Measurements from ENCODE around the gene MATN4. TPM values are rescaled to one million over a fixed set of nuclear protein-coding genes. Genes with fewer than 3 reads are reported as not detected.

The MATN4 gene, protein sequence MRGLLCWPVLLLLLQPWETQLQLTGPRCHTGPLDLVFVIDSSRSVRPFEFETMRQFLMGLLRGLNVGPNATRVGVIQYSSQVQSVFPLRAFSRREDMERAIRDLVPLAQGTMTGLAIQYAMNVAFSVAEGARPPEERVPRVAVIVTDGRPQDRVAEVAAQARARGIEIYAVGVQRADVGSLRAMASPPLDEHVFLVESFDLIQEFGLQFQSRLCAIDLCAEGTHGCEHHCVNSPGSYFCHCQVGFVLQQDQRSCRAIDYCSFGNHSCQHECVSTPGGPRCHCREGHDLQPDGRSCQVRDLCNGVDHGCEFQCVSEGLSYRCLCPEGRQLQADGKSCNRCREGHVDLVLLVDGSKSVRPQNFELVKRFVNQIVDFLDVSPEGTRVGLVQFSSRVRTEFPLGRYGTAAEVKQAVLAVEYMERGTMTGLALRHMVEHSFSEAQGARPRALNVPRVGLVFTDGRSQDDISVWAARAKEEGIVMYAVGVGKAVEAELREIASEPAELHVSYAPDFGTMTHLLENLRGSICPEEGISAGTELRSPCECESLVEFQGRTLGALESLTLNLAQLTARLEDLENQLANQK
- total RNA-seq (1 to 10 TPM in 1 of 5 experiments, not detected in 4; 2.3 TPM), polyA plus RNA-seq (not detected), total RNA-seq (not detected)

- H3K36me3 ChIP-seq (ENCODE audit: control insufficient read depth in 2 of 3, insufficient read depth in 3 of 3, low read length in 3 of 3): no peaks in the 10 kb centered on the region
- H3K27me3 Mint-ChIP-seq: peaks cover 17 to 60% (median 53%) of the 10 kb centered on the region in 5 donors
- no peaks in the 10 kb centered on the region for H3K4me1 ChIP-seq (ENCODE audit: control insufficient read depth in 2 of 2, insufficient read depth in 2 of 2, low read length in 2 of 2)
- no peak within 1 kb of the TSS for H3K27ac ChIP-seq (ENCODE audit: low read depth, low read length)
- no peak within 1 kb of the TSS for H3K4me3 ChIP-seq (ENCODE audit: low read length)
- peaks cover 0 to 7% (median 0%) of the 10 kb centered on the region in 5 donors for H3K36me3 Mint-ChIP-seq
- DNase-seq: no peak
- intact Hi-C loops (cut with micrococcal nuclease): no loop called here
- H3K4me3 Mint-ChIP-seq: no peak within 1 kb of the TSS
- H3K4me1 Mint-ChIP-seq: peaks cover 7 to 26% (median 10%) of the 10 kb centered on the region in 7 donors
- no peaks in the 10 kb centered on the region for H3K9me3 ChIP-seq (ENCODE audit: control insufficient read depth in 2 of 3, low read length in 3 of 3)
- no peaks in the 10 kb centered on the region for H3K27me3 ChIP-seq (ENCODE audit: control insufficient read depth in 2 of 2, insufficient read depth in 2 of 2, low read length in 2 of 2)
- CTCF ChIA-PET: interaction anchor here (1.0 kb wide), 1 partner anchor 14 kb away, joined by 3 read pairs; no protein-coding TSS in a partner anchor
- POLR2A ChIA-PET: no interaction called here
- H3K27ac Mint-ChIP-seq: no peak within 1 kb of the TSS
- peaks cover 0 to 1% (median 0%) of the 10 kb centered on the region in 11 donors for H3K9me3 Mint-ChIP-seq
- no peak for ATAC-seq
Measured at GRCh38 chr20:45308117-45308778, at the start of gene MATN4. Gene MATN4 (minus strand): TSS chr20:45308299. CDS start chr20:45305582, 2,717 bp downstream.

DNA sequence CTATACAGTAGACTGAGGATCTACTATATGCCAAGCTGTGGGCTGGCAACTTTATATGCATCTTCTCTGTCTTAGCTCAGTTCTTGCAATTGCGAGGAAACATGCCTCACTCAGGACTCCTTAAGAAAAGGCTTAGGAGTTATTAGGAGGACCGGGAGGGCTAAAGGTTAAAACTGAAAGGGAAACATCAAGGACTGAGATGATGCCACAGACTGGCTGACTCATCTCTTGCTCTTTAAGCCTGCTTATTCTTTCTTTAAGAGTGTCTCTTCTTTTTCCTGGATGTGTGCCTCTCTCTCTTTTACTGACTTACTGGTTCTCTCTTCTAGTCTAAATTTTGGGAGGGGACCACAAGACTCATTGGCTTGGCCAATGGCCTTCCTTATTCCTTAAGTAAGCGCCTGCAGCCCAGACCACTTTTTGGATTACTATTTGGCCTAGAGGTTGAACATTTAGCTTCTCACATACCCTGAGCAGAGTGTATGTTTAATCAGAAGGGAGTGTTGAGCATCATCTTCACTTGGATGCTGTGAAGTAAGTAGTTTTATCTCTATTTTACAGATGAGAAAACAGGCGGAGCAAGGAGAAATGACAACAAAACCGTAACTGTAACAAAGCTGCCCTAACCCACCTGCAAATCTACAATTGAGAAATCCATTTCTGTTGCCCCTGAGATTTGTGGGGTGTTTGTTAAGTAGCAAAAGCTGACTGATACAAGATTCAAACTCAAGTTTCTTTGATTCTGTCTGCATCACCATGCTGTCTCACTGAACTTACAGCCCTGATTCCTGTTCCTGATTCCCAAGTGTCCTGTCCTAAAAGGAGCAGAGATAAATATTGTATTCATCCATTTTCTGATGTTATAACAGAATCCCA is 47.3 kb upstream of the MATN4 start:
- Histone ChIP-seq H3K27ac (ENCODE audit: low read depth, low read length) (no peak overlapping the region), H3K36me3 (ENCODE audit: control insufficient read depth in 2 of 3, insufficient read depth in 3 of 3, low read length in 3 of 3) (no peaks in the 10 kb centered on the region), H3K4me3 (ENCODE audit: low read length) (no peak overlapping the region), H3K27me3 (ENCODE audit: control insufficient read depth in 2 of 2, insufficient read depth in 2 of 2, low read length in 2 of 2) (no peaks in the 10 kb centered on the region), H3K9me3 (ENCODE audit: control insufficient read depth in 2 of 3, low read length in 3 of 3) (no peaks in the 10 kb centered on the region), H3K4me1 (ENCODE audit: control insufficient read depth in 2 of 2, insufficient read depth in 2 of 2, low read length in 2 of 2) (no peaks in the 10 kb centered on the region)
- Mint-ChIP-seq H3K36me3 (no peaks in the 10 kb centered on the region), H3K9me3 (no peaks in the 10 kb centered on the region), H3K4me1 (peaks cover 0 to 57% (median 0%) of the 10 kb centered on the region in 7 donors), H3K27me3 (no peaks in the 10 kb centered on the region), H3K4me3 (peak overlapping the region in 1 of 10 donors; percentile 82), H3K27ac (peak overlapping the region in 1 of 9 donors; percentile 92)
- CTCF ChIA-PET: interaction anchor here (1.0 to 1.7 kb wide), 2 partner anchors 18 to 95 kb away, joined by 3 to 4 read pairs; no protein-coding TSS in a partner anchor
- DNase-seq (no peak), ATAC-seq (no peak)
- intact Hi-C loops (cut with micrococcal nuclease): no loop called here
- POLR2A ChIA-PET: no interaction called here

- Histone ChIP-seq H3K27me3 (ENCODE audit: control insufficient read depth in 2 of 2, insufficient read depth in 2 of 2, low read length in 2 of 2) (no peaks in the 10 kb centered on the region), H3K9me3 (ENCODE audit: control insufficient read depth in 2 of 3, low read length in 3 of 3) (no peaks in the 10 kb centered on the region), H3K4me1 (ENCODE audit: control insufficient read depth in 2 of 2, insufficient read depth in 2 of 2, low read length in 2 of 2) (no peaks in the 10 kb centered on the region), H3K4me3 (ENCODE audit: low read length) (no peak overlapping the region), H3K36me3 (ENCODE audit: control insufficient read depth in 2 of 3, insufficient read depth in 3 of 3, low read length in 3 of 3) (no peaks in the 10 kb centered on the region), H3K27ac (ENCODE audit: low read depth, low read length) (no peak overlapping the region)
- Mint-ChIP-seq H3K4me3 (peak overlapping the region in 1 of 10 donors; percentile 82), H3K27ac (peak overlapping the region in 1 of 9 donors; percentile 92), H3K27me3 (no peaks in the 10 kb centered on the region), H3K36me3 (no peaks in the 10 kb centered on the region), H3K9me3 (no peaks in the 10 kb centered on the region), H3K4me1 (peaks cover 0 to 64% (median 0%) of the 10 kb centered on the region in 7 donors)
- ChIA-PET POLR2A (interaction anchor here (1.0 kb wide), 1 partner anchor 19 kb away, joined by 3 read pairs; no protein-coding TSS in a partner anchor), CTCF (interaction anchor here (1.0 to 1.7 kb wide), 2 partner anchors 19 to 95 kb away, joined by 3 to 4 read pairs; no protein-coding TSS in a partner anchor)
- DNase-seq (no peak), ATAC-seq (no peak)
- intact Hi-C loops (cut with micrococcal nuclease): no loop called here
Measured at GRCh38 chr20:45354423-45355208, 46.5 kb upstream of the MATN4 start.

- Histone ChIP-seq H3K36me3 (ENCODE audit: control insufficient read depth in 2 of 3, insufficient read depth in 3 of 3, low read length in 3 of 3) (no peaks in the 10 kb centered on the region), H3K27me3 (ENCODE audit: control insufficient read depth in 2 of 2, insufficient read depth in 2 of 2, low read length in 2 of 2) (no peaks in the 10 kb centered on the region), H3K4me1 (ENCODE audit: control insufficient read depth in 2 of 2, insufficient read depth in 2 of 2, low read length in 2 of 2) (no peaks in the 10 kb centered on the region), H3K9me3 (ENCODE audit: control insufficient read depth in 2 of 3, low read length in 3 of 3) (no peaks in the 10 kb centered on the region), H3K27ac (ENCODE audit: low read depth, low read length) (no peak overlapping the region), H3K4me3 (ENCODE audit: low read length) (no peak overlapping the region)
- peak overlapping the region in 1 of 9 donors; percentile 92 for H3K27ac Mint-ChIP-seq
- ATAC-seq (no peak), DNase-seq (no peak)
- H3K4me1 Mint-ChIP-seq: peaks cover 0 to 60% (median 0%) of the 10 kb centered on the region in 7 donors
- no peak overlapping the region for H3K4me3 Mint-ChIP-seq
- no peaks in the 10 kb centered on the region for H3K9me3 Mint-ChIP-seq
- POLR2A ChIA-PET: interaction anchor here (1.0 kb wide), 1 partner anchor 20 kb away, joined by 3 read pairs; no protein-coding TSS in a partner anchor
- intact Hi-C loops (cut with micrococcal nuclease): no loop called here
- H3K36me3 Mint-ChIP-seq: no peaks in the 10 kb centered on the region
- CTCF ChIA-PET: no interaction called here
- H3K27me3 Mint-ChIP-seq: no peaks in the 10 kb centered on the region
Measured at GRCh38 chr20:45353746-45354145, 45.6 kb upstream of the MATN4 start.

- ChIA-PET CTCF (no interaction called here), POLR2A (interaction anchor here (1.7 kb wide), 1 partner anchor 10 kb away, joined by 4 read pairs; the partner anchor contains the start of gene SYS1)
- Histone ChIP-seq H3K27me3 (ENCODE audit: control insufficient read depth in 2 of 2, insufficient read depth in 2 of 2, low read length in 2 of 2) (no peaks in the 10 kb centered on the region), H3K27ac (ENCODE audit: low read depth, low read length) (no peak overlapping the region), H3K4me1 (ENCODE audit: control insufficient read depth in 2 of 2, insufficient read depth in 2 of 2, low read length in 2 of 2) (peaks cover 1% of the 10 kb centered on the region in 2 donors), H3K36me3 (ENCODE audit: control insufficient read depth in 2 of 3, insufficient read depth in 3 of 3, low read length in 3 of 3) (no peaks in the 10 kb centered on the region), H3K4me3 (ENCODE audit: low read length) (no peak overlapping the region), H3K9me3 (ENCODE audit: control insufficient read depth in 2 of 3, low read length in 3 of 3) (no peaks in the 10 kb centered on the region)
- H3K36me3 Mint-ChIP-seq: no peaks in the 10 kb centered on the region
- ATAC-seq: no peak
- no peak overlapping the region for H3K27ac Mint-ChIP-seq
- H3K9me3 Mint-ChIP-seq: no peaks in the 10 kb centered on the region
- H3K4me1 Mint-ChIP-seq: peaks cover 0 to 52% (median under 1%) of the 10 kb centered on the region in 7 donors
- H3K4me3 Mint-ChIP-seq: no peak overlapping the region
- intact Hi-C loops (cut with micrococcal nuclease): no loop called here
- DNase-seq: no peak
- no peaks in the 10 kb centered on the region for H3K27me3 Mint-ChIP-seq
Measured at GRCh38 chr20:45352729-45353128, 44.6 kb upstream of the MATN4 start.
